H9 (cell line): Measurements from ENCODE around the gene OR56A1. TPM values are rescaled to one million over a fixed set of nuclear protein-coding genes. Genes with fewer than 3 reads are reported as not detected.
"Not testable (repeated sequence)": the region's sequence is repeated elsewhere in the genome, so short reads cannot be mapped to it uniquely, and the experiment has no call there.

ENCODE experiments used
- DNase-seq: peaks from one replicate; pipeline ENCODE4 v3.0.0-alpha.2; 2017
- H2AFZ ChIP-seq: one replicate; pipeline ENCODE4 v1.6.1; 2013; ENCODE audit warnings: mild to moderate bottlenecking, low read length, control low read depth, moderate library complexity
- H2AK5ac ChIP-seq: 2 replicates; pipeline ENCODE4 v1.6.1; 2013; ENCODE audit warnings: low read length, control low read depth, mixed read lengths; ENCODE audit not compliant: insufficient read length
- H2BK120ac ChIP-seq: one replicate; pipeline ENCODE4 v1.6.1; 2013; ENCODE audit warnings: low read depth, mild to moderate bottlenecking, low read length, control low read depth, inconsistent platforms; ENCODE audit not compliant: poor library complexity, severe bottlenecking
- H2BK12ac ChIP-seq: 2 replicates; pipeline ENCODE4 v1.6.1; 2013; ENCODE audit warnings: low read length, control low read depth, mixed read lengths, low read depth; ENCODE audit not compliant: insufficient read length
- H2BK15ac ChIP-seq: 2 replicates; pipeline ENCODE4 v1.6.1; 2013; ENCODE audit warnings: low read depth, low read length, control low read depth
- H2BK20ac ChIP-seq: one replicate; pipeline ENCODE4 v1.6.1; 2013; ENCODE audit warnings: low read depth, mild to moderate bottlenecking, low read length, control low read depth, inconsistent platforms; ENCODE audit not compliant: poor library complexity, severe bottlenecking
- H2BK5ac ChIP-seq: 2 replicates; pipeline ENCODE4 v1.6.1; 2013; ENCODE audit warnings: low read length, control low read depth, mixed read lengths; ENCODE audit not compliant: insufficient read length
- H3K14ac ChIP-seq: 2 replicates; pipeline ENCODE4 v1.6.1; 2013; ENCODE audit warnings: low read length, control low read depth; ENCODE audit not compliant: insufficient read depth
- H3K18ac ChIP-seq: 2 replicates; pipeline ENCODE4 v1.6.1; 2013; ENCODE audit warnings: low read depth, mild to moderate bottlenecking, mixed read lengths, low read length, control low read depth; ENCODE audit not compliant: insufficient read length
- H3K23ac ChIP-seq: 2 replicates; pipeline ENCODE4 v1.6.1; 2013; ENCODE audit warnings: low read length, control low read depth, mixed read lengths, low read depth; ENCODE audit not compliant: insufficient read length
- H3K23me2 ChIP-seq: 2 replicates; pipeline ENCODE4 v1.6.1; 2013; ENCODE audit warnings: low read depth, mild to moderate bottlenecking, mixed read lengths, low read length, control low read depth; ENCODE audit not compliant: insufficient read length, poor library complexity, severe bottlenecking
- H3K27ac ChIP-seq: 2 replicates; pipeline ENCODE4 v1.5.1; 2013; ENCODE audit warnings: low read length, control low read depth, mixed read lengths, low read depth; ENCODE audit not compliant: insufficient read length
- H3K27me3 ChIP-seq: 2 replicates; pipeline ENCODE4 v1.6.1; 2013; ENCODE audit warnings: low read length, control low read depth, inconsistent platforms; ENCODE audit not compliant: insufficient read depth
- H3K4ac ChIP-seq: 2 replicates; pipeline ENCODE4 v1.6.1; 2013; ENCODE audit warnings: low read depth, mild to moderate bottlenecking, control low read depth, inconsistent platforms, low read length, moderate library complexity
- H3K4me1 ChIP-seq: 2 replicates; pipeline ENCODE4 v1.6.1; 2013; ENCODE audit warnings: low read length, control low read depth, inconsistent platforms; ENCODE audit not compliant: insufficient read depth
- H3K4me2 ChIP-seq: 2 replicates; pipeline ENCODE4 v1.6.1; 2013; ENCODE audit warnings: low read length, control low read depth, mixed read lengths; ENCODE audit not compliant: insufficient read length, insufficient read depth
- H3K56ac ChIP-seq: 2 replicates; pipeline ENCODE4 v1.6.1; 2013; ENCODE audit warnings: low read depth, mild to moderate bottlenecking, mixed read lengths, low read length, control low read depth; ENCODE audit not compliant: insufficient read length
- H3K79me1 ChIP-seq: 2 replicates; pipeline ENCODE4 v1.6.1; 2013; ENCODE audit warnings: low read depth, mild to moderate bottlenecking, moderate library complexity, low read length, control low read depth, inconsistent platforms; ENCODE audit not compliant: insufficient read depth, poor library complexity, severe bottlenecking
- H3K79me2 ChIP-seq: 2 replicates; pipeline ENCODE4 v1.6.1; 2013; ENCODE audit warnings: low read length, control low read depth, inconsistent platforms; ENCODE audit not compliant: insufficient read depth
- H3K9ac ChIP-seq: 2 replicates; pipeline ENCODE4 v1.6.1; 2013; ENCODE audit warnings: low read length, control low read depth, mixed read lengths; ENCODE audit not compliant: insufficient read length; ENCODE audit errors: extremely low read depth
- H3K9me3 ChIP-seq: one replicate; pipeline ENCODE4 v1.6.1; 2013; ENCODE audit warnings: low read depth, low read length, inconsistent platforms; ENCODE audit not compliant: control insufficient read depth
- H3T11ph ChIP-seq: one replicate; pipeline ENCODE4 v1.6.1; 2013; ENCODE audit warnings: mild to moderate bottlenecking, low read length, control low read depth, inconsistent platforms
- H4K20me1 ChIP-seq: one replicate; pipeline ENCODE4 v1.6.1; 2013; ENCODE audit not compliant: control insufficient read depth, insufficient read length, insufficient read depth
- H4K5ac ChIP-seq: 2 replicates; pipeline ENCODE4 v1.6.1; 2013; ENCODE audit warnings: low read depth, mild to moderate bottlenecking, mixed read lengths, low read length, control low read depth; ENCODE audit not compliant: insufficient read length
- H4K8ac ChIP-seq: replicated peaks from 2 replicates; pipeline ENCODE4 v1.6.1; 2013; ENCODE audit warnings: low read length, control low read depth, mixed read lengths, low read depth; ENCODE audit not compliant: insufficient read length
- H4K91ac ChIP-seq: 2 replicates; pipeline ENCODE4 v1.6.1; 2013; ENCODE audit warnings: low read depth, mild to moderate bottlenecking, moderate library complexity, mixed read lengths, low read length, control low read depth; ENCODE audit not compliant: insufficient read length
- H3K27ac Mint-ChIP-seq, 3 experiments: 2 replicates in 2 of 3; 3 replicates in 1 of 3; pipeline ENCODE4 v1.8.0; 2020 to 2021; ENCODE audit warnings: mixed read lengths in 3 of 3, mild to moderate bottlenecking in 1 of 3, moderate library complexity in 1 of 3
- H3K27me3 Mint-ChIP-seq: 2 replicates; pipeline ENCODE4 v1.8.0; 2021; ENCODE audit warnings: low read depth, mild to moderate bottlenecking, moderate library complexity, mixed read lengths
- H3K36me3 Mint-ChIP-seq, 3 experiments: 2 replicates in 2 of 3; 3 replicates in 1 of 3; pipeline ENCODE4 v1.8.0; 2020 to 2021; ENCODE audit warnings: low read depth in 3 of 3, mixed read lengths in 3 of 3; ENCODE audit not compliant: insufficient read depth in 1 of 3
- H3K4me1 Mint-ChIP-seq, 2 experiments: 2 replicates each; pipeline ENCODE4 v1.8.0; 2020; ENCODE audit warnings: mixed read lengths in 2 of 2
- H3K4me3 Mint-ChIP-seq, 2 experiments: 2 replicates in 1 of 2; 3 replicates in 1 of 2; pipeline ENCODE4 v1.8.0; 2020 to 2021; ENCODE audit warnings: mild to moderate bottlenecking in 2 of 2, mixed read lengths in 2 of 2, moderate library complexity in 1 of 2
- H3K9me3 Mint-ChIP-seq, 2 experiments: 2 replicates in 1 of 2; 3 replicates in 1 of 2; pipeline ENCODE4 v1.8.0; 2020; ENCODE audit warnings: mild to moderate bottlenecking in 2 of 2, mixed read lengths in 2 of 2, moderate library complexity in 1 of 2
- CTCF ChIP-seq: fragments of 200-600 bp; sonication (generic); conservative IDR thresholded peaks from 3 replicates; pipeline ENCODE4 v1.8.0; 2021; ENCODE audit warnings: antibody characterized with exemption, mild to moderate bottlenecking
- WGBS: extraction: QIAGEN DNeasy Blood & Tissue Kit; methylation state at CpG from one replicate; pipeline ENCODE4 v1.1.7; 2013; ENCODE audit warnings: missing lambda C conversion rate, low lambda C conversion rate, mixed read lengths; ENCODE audit not compliant: insufficient read length; ENCODE audit errors: extremely low coverage; 5-methylcytosine and 5-hydroxymethylcytosine counted together
- total RNA-seq: library from RNA; stranded (reverse); gene quantifications from 2 replicates; pipeline ENCODE4 v1.2.1, GENCODE V29; 2021

OR56A1 gene
- total RNA-seq, 1 experiment from 2014 or later: 0.07 TPM

- H3K4me3 Mint-ChIP-seq: no peak overlapping the region
- H2BK20ac ChIP-seq: no peak overlapping the region
- DNase-seq: no peak
- H3K4ac ChIP-seq: no peak overlapping the region
- no peaks in the 10 kb centered on the region for H3K23me2 ChIP-seq
- H3K27ac ChIP-seq: no peak overlapping the region
- H3K14ac ChIP-seq: no peak overlapping the region
- H3K18ac ChIP-seq: no peak overlapping the region
- H2BK120ac ChIP-seq: no peak overlapping the region
- H2BK5ac ChIP-seq: no peak overlapping the region
- no peak overlapping the region for H3K27ac Mint-ChIP-seq
- peaks cover 24 to 39% (median 28%) of the 10 kb centered on the region in 3 experiments for H3K36me3 Mint-ChIP-seq
- no peaks in the 10 kb centered on the region; the same call in 1 of the 2 replicates for H3K27me3 Mint-ChIP-seq
- H3K9me3 Mint-ChIP-seq: peaks cover 31 to 34% of the 10 kb centered on the region in 2 experiments
- no peak overlapping the region for H3K56ac ChIP-seq
- H4K8ac ChIP-seq: no peak overlapping the region
- no peak overlapping the region for H3T11ph ChIP-seq
- no peaks in the 10 kb centered on the region for H4K20me1 ChIP-seq
- WGBS: no CpG with 5 or more reads among the region's 6 CpGs
- H3K4me1 ChIP-seq: no peaks in the 10 kb centered on the region
- no peak overlapping the region for H2BK12ac ChIP-seq
- H3K27me3 ChIP-seq: no peaks in the 10 kb centered on the region
- H2AK5ac ChIP-seq: no peak overlapping the region
- H2AFZ ChIP-seq: no peak overlapping the region
- H3K79me1 ChIP-seq: no peaks in the 10 kb centered on the region
- H3K79me2 ChIP-seq: no peaks in the 10 kb centered on the region
- H3K4me1 Mint-ChIP-seq: peaks cover 16 to 26% of the 10 kb centered on the region in 2 experiments
- no peak overlapping the region for H4K5ac ChIP-seq
- H4K91ac ChIP-seq: no peak overlapping the region
- no peak overlapping the region for H2BK15ac ChIP-seq
- TF ChIP-seq CTCF: peak; percentile 13; the same call in 1 of the 3 replicates
- no peak overlapping the region for H3K9ac ChIP-seq
- no peak overlapping the region for H3K4me2 ChIP-seq
- H3K23ac ChIP-seq: no peak overlapping the region
- peaks cover 6% of the 10 kb centered on the region for H3K9me3 ChIP-seq
These were observed 47.2 kb upstream of the OR56A1 start for GRCh38 chr11:6077723-6078122.

GRCh38 chr11:6076443-6076842, 45.9 kb upstream of the OR56A1 start:
- not testable (repeated sequence) for H3K18ac ChIP-seq, DNase-seq, H3K4me1 ChIP-seq, H3K4ac ChIP-seq, H2BK12ac ChIP-seq, H3T11ph ChIP-seq, H2BK15ac ChIP-seq, H2BK20ac ChIP-seq, H3K79me2 ChIP-seq, H4K91ac ChIP-seq, H2BK120ac ChIP-seq, H2AFZ ChIP-seq, H4K8ac ChIP-seq, H2AK5ac ChIP-seq, H3K56ac ChIP-seq, H3K4me3 Mint-ChIP-seq, H3K27ac ChIP-seq, H2BK5ac ChIP-seq, H3K9ac ChIP-seq, H3K9me3 ChIP-seq, H3K23ac ChIP-seq, H3K27me3 ChIP-seq, H3K27me3 Mint-ChIP-seq, H4K20me1 ChIP-seq, H4K5ac ChIP-seq, H3K79me1 ChIP-seq, H3K14ac ChIP-seq, H3K4me2 ChIP-seq, H3K27ac Mint-ChIP-seq, H3K23me2 ChIP-seq
- H3K9me3 Mint-ChIP-seq: peaks cover 31 to 34% of the 10 kb centered on the region in 2 experiments
- no CpG with 5 or more reads among the region's 2 CpGs for WGBS
- peaks cover 24 to 39% (median 28%) of the 10 kb centered on the region in 3 experiments for H3K36me3 Mint-ChIP-seq
- peaks cover 16 to 35% of the 10 kb centered on the region in 2 experiments for H3K4me1 Mint-ChIP-seq
